SK-N-SH treated with all-trans-retinoic acid at 6 μM for 48 hours (cell line): Measurements from ENCODE around the gene SFRP2.

ENCODE experiments used
- ATAC-seq: fragments of 200-7000 bp; cut with Tn5 transposase; 3 replicates; pipeline ENCODE4 v1.9.1; 2020; ENCODE audit warnings: mild to moderate bottlenecking, moderate library complexity
- ARNTL ChIP-seq: fragments of 450-650 bp; formaldehyde crosslinking; IDR thresholded peaks from 2 replicates; pipeline ENCODE4 v1.5.0; 2020; ENCODE audit warnings: low read depth, mild to moderate bottlenecking, moderate library complexity, borderline replicate concordance
- BACH2 ChIP-seq: fragments of 250-450 bp; sonication (Bioruptor Pico); IDR thresholded peaks from 2 replicates; pipeline ENCODE4 v1.9.0; 2021; ENCODE audit warnings: mild to moderate bottlenecking, borderline replicate concordance
- CSDC2 ChIP-seq: fragments of 250-450 bp; sonication (Bioruptor Pico); IDR thresholded peaks from 2 replicates; pipeline ENCODE4 v1.5.0; 2020; ENCODE audit warnings: mild to moderate bottlenecking, moderate library complexity
- ESRRG ChIP-seq: fragments of 250-450 bp; sonication (Bioruptor Pico); IDR thresholded peaks from 2 replicates; pipeline ENCODE4 v1.6.1; 2021; ENCODE audit warnings: mild to moderate bottlenecking
- GLIS3 ChIP-seq: fragments of 250-450 bp; sonication (Bioruptor Pico); IDR thresholded peaks from 2 replicates; pipeline ENCODE4 v1.5.0; 2020; ENCODE audit warnings: mild to moderate bottlenecking, moderate library complexity
- ISL1 ChIP-seq: fragments of 250-450 bp; sonication (Bioruptor Pico); IDR thresholded peaks from 2 replicates; pipeline ENCODE4 v2.1.2; 2022; ENCODE audit warnings: mild to moderate bottlenecking, moderate library complexity
- OSR1 ChIP-seq: fragments of 250-450 bp; sonication (Bioruptor Pico); IDR thresholded peaks from 2 replicates; pipeline ENCODE4 v1.8.0; 2022; ENCODE audit warnings: moderate library complexity, mild to moderate bottlenecking, inconsistent platforms
- PPARA ChIP-seq: fragments of 250-450 bp; sonication (Bioruptor Pico); IDR thresholded peaks from 2 replicates; pipeline ENCODE4 v1.5.0; 2020; ENCODE audit warnings: mild to moderate bottlenecking, borderline replicate concordance
- RARB ChIP-seq: fragments of 250-450 bp; sonication (Bioruptor Pico); IDR thresholded peaks from 2 replicates; pipeline ENCODE4 v1.8.0; 2021; ENCODE audit warnings: mild to moderate bottlenecking, moderate library complexity
- SNAI2 ChIP-seq: fragments of 250-450 bp; sonication (Bioruptor Pico); IDR thresholded peaks from 2 replicates; pipeline ENCODE4 v1.5.0; 2020; ENCODE audit warnings: mild to moderate bottlenecking, moderate library complexity
- TCF4 ChIP-seq: fragments of 250-450 bp; sonication (Bioruptor Pico); IDR thresholded peaks from 2 replicates; pipeline ENCODE4 v1.8.0; 2021; ENCODE audit warnings: mild to moderate bottlenecking, moderate library complexity, borderline replicate concordance
- TOX ChIP-seq: fragments of 250-450 bp; sonication (Bioruptor Pico); IDR thresholded peaks from 2 replicates; pipeline ENCODE4 v1.8.0; 2021; ENCODE audit warnings: mild to moderate bottlenecking, moderate library complexity, borderline replicate concordance
- ZC3H10 ChIP-seq: fragments of 250-450 bp; sonication (Bioruptor Pico); IDR thresholded peaks from 2 replicates; pipeline ENCODE4 v1.5.1; 2021; ENCODE audit warnings: mild to moderate bottlenecking, moderate library complexity
- ZFP3 ChIP-seq: fragments of 250-450 bp; sonication (Bioruptor Pico); IDR thresholded peaks from 2 replicates; pipeline ENCODE4 v1.5.0; 2020; ENCODE audit warnings: mild to moderate bottlenecking, moderate library complexity
- ZFP30 ChIP-seq: fragments of 450-650 bp; formaldehyde crosslinking; IDR thresholded peaks from 2 replicates; pipeline ENCODE4 v1.5.0; 2022; ENCODE audit warnings: mild to moderate bottlenecking, moderate library complexity
- ZNF565 ChIP-seq: fragments of 450-650 bp; formaldehyde crosslinking; conservative IDR thresholded peaks from 2 replicates; pipeline ENCODE4 v1.5.0; 2020; ENCODE audit warnings: low read depth, mild to moderate bottlenecking, moderate library complexity
- ZNF70 ChIP-seq: fragments of 450-650 bp; formaldehyde crosslinking; IDR thresholded peaks from 2 replicates; pipeline ENCODE4 v1.5.0; 2020; ENCODE audit warnings: mild to moderate bottlenecking, moderate library complexity
- ZNF8 ChIP-seq: fragments of 450-650 bp; formaldehyde crosslinking; IDR thresholded peaks from 2 replicates; pipeline ENCODE4 v1.5.0; 2020; ENCODE audit warnings: mild to moderate bottlenecking, moderate library complexity
- TF ChIP-seq, protein P1 (sequence below): fragments of 250-450 bp; sonication (Bioruptor Pico); IDR thresholded peaks from 2 replicates; pipeline ENCODE4 v1.5.1; 2021; ENCODE audit warnings: mild to moderate bottlenecking, moderate library complexity
- TF ChIP-seq, protein P2 (sequence below): fragments of 250-450 bp; sonication (Bioruptor Pico); IDR thresholded peaks from 2 replicates; pipeline ENCODE4 v1.5.1; 2020; ENCODE audit warnings: low read depth, mild to moderate bottlenecking, moderate library complexity
- TF ChIP-seq, protein P3 (sequence below): fragments of 250-450 bp; sonication (Bioruptor Pico); IDR thresholded peaks from 2 replicates; pipeline ENCODE4 v1.5.0; 2020; ENCODE audit warnings: mild to moderate bottlenecking, moderate library complexity
- TF ChIP-seq, protein P4 (sequence below): fragments of 250-450 bp; sonication (Bioruptor Pico); IDR thresholded peaks from 2 replicates; pipeline ENCODE4 v1.8.0; 2020; ENCODE audit warnings: mild to moderate bottlenecking, moderate library complexity, borderline replicate concordance
- TF ChIP-seq, protein P5 (sequence below): fragments of 250-450 bp; sonication (Bioruptor Pico); IDR thresholded peaks from 2 replicates; pipeline ENCODE4 v1.8.0; 2021; ENCODE audit warnings: low read depth, mild to moderate bottlenecking, moderate library complexity, borderline replicate concordance

The SFRP2 gene

DNA sequence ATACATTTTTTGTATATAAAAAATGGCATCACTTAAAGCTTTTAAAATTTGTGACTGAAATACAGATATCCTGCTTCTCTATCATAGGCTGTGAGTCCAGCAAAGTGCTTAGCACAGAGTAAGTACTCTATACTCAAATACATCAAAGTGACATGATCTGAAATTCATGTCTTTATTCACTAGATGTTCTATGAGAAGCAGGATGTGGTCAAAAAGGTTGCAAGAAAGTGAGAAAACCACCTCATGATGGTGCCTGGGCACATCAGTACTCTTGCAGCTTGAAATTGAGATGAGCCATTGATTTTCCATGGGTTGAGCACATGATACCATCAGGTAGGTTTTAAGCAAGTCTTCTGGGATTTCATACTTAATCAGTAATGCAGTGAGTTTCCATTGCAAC lies 20.4 kb upstream of the SFRP2 start:
- TF ChIP-seq, protein P1, sequence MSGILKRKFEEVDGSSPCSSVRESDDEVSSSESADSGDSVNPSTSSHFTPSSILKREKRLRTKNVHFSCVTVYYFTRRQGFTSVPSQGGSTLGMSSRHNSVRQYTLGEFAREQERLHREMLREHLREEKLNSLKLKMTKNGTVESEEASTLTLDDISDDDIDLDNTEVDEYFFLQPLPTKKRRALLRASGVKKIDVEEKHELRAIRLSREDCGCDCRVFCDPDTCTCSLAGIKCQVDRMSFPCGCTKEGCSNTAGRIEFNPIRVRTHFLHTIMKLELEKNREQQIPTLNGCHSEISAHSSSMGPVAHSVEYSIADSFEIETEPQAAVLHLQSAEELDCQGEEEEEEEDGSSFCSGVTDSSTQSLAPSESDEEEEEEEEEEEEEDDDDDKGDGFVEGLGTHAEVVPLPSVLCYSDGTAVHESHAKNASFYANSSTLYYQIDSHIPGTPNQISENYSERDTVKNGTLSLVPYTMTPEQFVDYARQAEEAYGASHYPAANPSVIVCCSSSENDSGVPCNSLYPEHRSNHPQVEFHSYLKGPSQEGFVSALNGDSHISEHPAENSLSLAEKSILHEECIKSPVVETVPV (CRISPR knock-in tag), result no peak
- no peak for TF ChIP-seq ZC3H10 (CRISPR knock-in tag)
- no peak for TF ChIP-seq ZNF565 (CRISPR knock-in tag)
- no peak for TF ChIP-seq OSR1 (CRISPR knock-in tag)
- no peak for TF ChIP-seq ARNTL
- no peak for TF ChIP-seq TCF4 (CRISPR knock-in tag)
- no peak for TF ChIP-seq SNAI2 (CRISPR knock-in tag)
- TF ChIP-seq, protein P2, sequence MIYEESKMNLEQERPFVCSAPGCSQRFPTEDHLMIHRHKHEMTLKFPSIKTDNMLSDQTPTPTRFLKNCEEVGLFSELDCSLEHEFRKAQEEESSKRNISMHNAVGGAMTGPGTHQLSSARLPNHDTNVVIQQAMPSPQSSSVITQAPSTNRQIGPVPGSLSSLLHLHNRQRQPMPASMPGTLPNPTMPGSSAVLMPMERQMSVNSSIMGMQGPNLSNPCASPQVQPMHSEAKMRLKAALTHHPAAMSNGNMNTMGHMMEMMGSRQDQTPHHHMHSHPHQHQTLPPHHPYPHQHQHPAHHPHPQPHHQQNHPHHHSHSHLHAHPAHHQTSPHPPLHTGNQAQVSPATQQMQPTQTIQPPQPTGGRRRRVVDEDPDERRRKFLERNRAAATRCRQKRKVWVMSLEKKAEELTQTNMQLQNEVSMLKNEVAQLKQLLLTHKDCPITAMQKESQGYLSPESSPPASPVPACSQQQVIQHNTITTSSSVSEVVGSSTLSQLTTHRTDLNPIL, result no peak
- TF ChIP-seq, protein P3, sequence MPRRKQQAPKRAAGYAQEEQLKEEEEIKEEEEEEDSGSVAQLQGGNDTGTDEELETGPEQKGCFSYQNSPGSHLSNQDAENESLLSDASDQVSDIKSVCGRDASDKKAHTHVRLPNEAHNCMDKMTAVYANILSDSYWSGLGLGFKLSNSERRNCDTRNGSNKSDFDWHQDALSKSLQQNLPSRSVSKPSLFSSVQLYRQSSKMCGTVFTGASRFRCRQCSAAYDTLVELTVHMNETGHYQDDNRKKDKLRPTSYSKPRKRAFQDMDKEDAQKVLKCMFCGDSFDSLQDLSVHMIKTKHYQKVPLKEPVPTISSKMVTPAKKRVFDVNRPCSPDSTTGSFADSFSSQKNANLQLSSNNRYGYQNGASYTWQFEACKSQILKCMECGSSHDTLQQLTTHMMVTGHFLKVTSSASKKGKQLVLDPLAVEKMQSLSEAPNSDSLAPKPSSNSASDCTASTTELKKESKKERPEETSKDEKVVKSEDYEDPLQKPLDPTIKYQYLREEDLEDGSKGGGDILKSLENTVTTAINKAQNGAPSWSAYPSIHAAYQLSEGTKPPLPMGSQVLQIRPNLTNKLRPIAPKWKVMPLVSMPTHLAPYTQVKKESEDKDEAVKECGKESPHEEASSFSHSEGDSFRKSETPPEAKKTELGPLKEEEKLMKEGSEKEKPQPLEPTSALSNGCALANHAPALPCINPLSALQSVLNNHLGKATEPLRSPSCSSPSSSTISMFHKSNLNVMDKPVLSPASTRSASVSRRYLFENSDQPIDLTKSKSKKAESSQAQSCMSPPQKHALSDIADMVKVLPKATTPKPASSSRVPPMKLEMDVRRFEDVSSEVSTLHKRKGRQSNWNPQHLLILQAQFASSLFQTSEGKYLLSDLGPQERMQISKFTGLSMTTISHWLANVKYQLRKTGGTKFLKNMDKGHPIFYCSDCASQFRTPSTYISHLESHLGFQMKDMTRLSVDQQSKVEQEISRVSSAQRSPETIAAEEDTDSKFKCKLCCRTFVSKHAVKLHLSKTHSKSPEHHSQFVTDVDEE (CRISPR knock-in tag), result no peak
- no peak for TF ChIP-seq ESRRG (CRISPR knock-in tag)
- no peak for TF ChIP-seq ZFP3 (CRISPR knock-in tag)
- no peak for TF ChIP-seq PPARA (CRISPR knock-in tag)
- TF ChIP-seq TOX (CRISPR knock-in tag), result no peak
- TF ChIP-seq, protein P4, sequence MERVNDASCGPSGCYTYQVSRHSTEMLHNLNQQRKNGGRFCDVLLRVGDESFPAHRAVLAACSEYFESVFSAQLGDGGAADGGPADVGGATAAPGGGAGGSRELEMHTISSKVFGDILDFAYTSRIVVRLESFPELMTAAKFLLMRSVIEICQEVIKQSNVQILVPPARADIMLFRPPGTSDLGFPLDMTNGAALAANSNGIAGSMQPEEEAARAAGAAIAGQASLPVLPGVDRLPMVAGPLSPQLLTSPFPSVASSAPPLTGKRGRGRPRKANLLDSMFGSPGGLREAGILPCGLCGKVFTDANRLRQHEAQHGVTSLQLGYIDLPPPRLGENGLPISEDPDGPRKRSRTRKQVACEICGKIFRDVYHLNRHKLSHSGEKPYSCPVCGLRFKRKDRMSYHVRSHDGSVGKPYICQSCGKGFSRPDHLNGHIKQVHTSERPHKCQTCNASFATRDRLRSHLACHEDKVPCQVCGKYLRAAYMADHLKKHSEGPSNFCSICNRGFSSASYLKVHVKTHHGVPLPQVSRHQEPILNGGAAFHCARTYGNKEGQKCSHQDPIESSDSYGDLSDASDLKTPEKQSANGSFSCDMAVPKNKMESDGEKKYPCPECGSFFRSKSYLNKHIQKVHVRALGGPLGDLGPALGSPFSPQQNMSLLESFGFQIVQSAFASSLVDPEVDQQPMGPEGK (CRISPR knock-in tag), result no peak
- no peak for TF ChIP-seq ISL1 (CRISPR knock-in tag)
- TF ChIP-seq, all 23 proteins: peak for 0
- no peak for ATAC-seq

DNA sequence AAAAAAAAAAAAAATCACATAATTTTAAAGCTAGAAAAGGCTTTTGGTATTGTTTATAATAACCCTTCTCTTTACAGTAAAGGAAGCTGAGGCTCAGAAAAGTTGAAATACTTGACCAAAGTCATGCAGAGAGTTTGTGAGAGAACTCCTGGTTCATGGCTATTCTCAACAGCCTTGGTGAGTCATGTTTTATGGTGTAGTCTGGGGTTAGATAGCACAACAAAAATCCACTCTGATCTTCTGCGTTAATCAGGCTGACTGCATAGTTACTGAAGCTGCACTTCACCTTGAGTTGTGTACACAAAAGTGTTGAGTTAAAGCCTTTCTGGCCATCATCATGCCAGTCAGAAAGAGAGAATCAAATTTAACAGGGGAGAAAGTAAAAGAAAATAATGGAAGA lies 19.3 kb upstream of the SFRP2 start:
- no peak for ATAC-seq
- TF ChIP-seq CSDC2 (CRISPR knock-in tag) (no peak), ZNF70 (CRISPR knock-in tag) (no peak), TCF4 (CRISPR knock-in tag) (no peak), ESRRG (CRISPR knock-in tag) (no peak), ZNF8 (no peak), BACH2 (no peak), ISL1 (CRISPR knock-in tag) (no peak), PPARA (CRISPR knock-in tag) (no peak), ZC3H10 (CRISPR knock-in tag) (no peak), ZFP30 (CRISPR knock-in tag) (no peak), GLIS3 (no peak), ZNF565 (CRISPR knock-in tag) (no peak), RARB (CRISPR knock-in tag) (no peak), ARNTL (no peak), TOX (CRISPR knock-in tag) (no peak), SNAI2 (CRISPR knock-in tag) (no peak)
- TF ChIP-seq, protein P2, result no peak
- TF ChIP-seq, protein P5, sequence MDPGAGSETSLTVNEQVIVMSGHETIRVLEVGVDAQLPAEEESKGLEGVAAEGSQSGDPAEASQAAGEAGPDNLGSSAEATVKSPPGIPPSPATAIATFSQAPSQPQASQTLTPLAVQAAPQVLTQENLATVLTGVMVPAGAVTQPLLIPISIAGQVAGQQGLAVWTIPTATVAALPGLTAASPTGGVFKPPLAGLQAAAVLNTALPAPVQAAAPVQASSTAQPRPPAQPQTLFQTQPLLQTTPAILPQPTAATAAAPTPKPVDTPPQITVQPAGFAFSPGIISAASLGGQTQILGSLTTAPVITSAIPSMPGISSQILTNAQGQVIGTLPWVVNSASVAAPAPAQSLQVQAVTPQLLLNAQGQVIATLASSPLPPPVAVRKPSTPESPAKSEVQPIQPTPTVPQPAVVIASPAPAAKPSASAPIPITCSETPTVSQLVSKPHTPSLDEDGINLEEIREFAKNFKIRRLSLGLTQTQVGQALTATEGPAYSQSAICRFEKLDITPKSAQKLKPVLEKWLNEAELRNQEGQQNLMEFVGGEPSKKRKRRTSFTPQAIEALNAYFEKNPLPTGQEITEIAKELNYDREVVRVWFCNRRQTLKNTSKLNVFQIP (CRISPR knock-in tag), result no peak
- TF ChIP-seq, protein P1 (CRISPR knock-in tag), result no peak
- TF ChIP-seq, protein P3 (CRISPR knock-in tag), result no peak
- TF ChIP-seq, all 23 proteins: peak for 0
